ENCODE results near the gene POLE2. TPM values are rescaled to one million over a fixed set of nuclear protein-coding genes. Genes with fewer than 3 reads are reported as not detected.

The POLE2 gene
- total RNA-seq, 1 donor from 2014 or later, result 66.9 TPM

DNA sequence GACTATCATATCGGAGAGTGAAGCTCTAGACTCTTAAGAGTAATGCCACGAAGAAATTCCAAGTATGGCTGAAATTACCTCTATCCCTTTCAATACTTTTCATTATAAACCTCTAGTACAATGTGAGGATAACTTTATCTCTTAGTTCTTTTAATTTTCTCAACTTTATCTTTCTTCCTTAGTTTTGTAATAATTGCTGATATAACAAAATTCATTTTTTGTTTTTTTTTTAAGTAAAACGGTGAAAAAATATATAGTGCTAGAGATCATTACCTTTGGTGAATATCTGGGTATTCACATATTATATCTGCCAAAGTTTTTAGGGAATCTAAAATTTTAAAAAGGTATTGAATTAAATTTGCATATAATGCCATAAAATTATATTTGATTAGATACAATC is 33.5 kb downstream of the POLE2 start:
- Histone ChIP-seq H3K27ac (no peak overlapping the region), H3K36me3 (no peaks in the 10 kb centered on the region), H3K27me3 (no peaks in the 10 kb centered on the region), H3K4me1 (no peaks in the 10 kb centered on the region), H3K9ac (no peak overlapping the region), H3F3A (ENCODE audit: low read depth) (no peaks in the 10 kb centered on the region), H3K4me3 (no peak overlapping the region), H4K20me1 (ENCODE audit: low read depth) (no peaks in the 10 kb centered on the region), H2AFZ (replicated peaks) (no peak overlapping the region), H3K79me2 (ENCODE audit: low read depth) (no peaks in the 10 kb centered on the region), H3K4me2 (no peak overlapping the region), H3K9me3 (ENCODE audit: low read depth) (no peaks in the 10 kb centered on the region)
- Mint-ChIP-seq H3K9me3 (no peaks in the 10 kb centered on the region), H3K36me3 (peaks cover 8% of the 10 kb centered on the region), H3K4me1 (no peaks in the 10 kb centered on the region), H3K4me3 (no peak overlapping the region), H3K27me3 (ENCODE audit: insufficient read depth, low read depth) (peaks cover 3% of the 10 kb centered on the region), H3K27ac (no peak overlapping the region)
- DNase-seq (ENCODE audit: low spot score), result no peak
- TF ChIP-seq EZH2 (IDR thresholded peaks at IDR 0.05) (no peak), EZH2phosphoT487 (IDR thresholded peaks at IDR 0.05) (no peak)
- TF ChIP-seq, protein P1, sequence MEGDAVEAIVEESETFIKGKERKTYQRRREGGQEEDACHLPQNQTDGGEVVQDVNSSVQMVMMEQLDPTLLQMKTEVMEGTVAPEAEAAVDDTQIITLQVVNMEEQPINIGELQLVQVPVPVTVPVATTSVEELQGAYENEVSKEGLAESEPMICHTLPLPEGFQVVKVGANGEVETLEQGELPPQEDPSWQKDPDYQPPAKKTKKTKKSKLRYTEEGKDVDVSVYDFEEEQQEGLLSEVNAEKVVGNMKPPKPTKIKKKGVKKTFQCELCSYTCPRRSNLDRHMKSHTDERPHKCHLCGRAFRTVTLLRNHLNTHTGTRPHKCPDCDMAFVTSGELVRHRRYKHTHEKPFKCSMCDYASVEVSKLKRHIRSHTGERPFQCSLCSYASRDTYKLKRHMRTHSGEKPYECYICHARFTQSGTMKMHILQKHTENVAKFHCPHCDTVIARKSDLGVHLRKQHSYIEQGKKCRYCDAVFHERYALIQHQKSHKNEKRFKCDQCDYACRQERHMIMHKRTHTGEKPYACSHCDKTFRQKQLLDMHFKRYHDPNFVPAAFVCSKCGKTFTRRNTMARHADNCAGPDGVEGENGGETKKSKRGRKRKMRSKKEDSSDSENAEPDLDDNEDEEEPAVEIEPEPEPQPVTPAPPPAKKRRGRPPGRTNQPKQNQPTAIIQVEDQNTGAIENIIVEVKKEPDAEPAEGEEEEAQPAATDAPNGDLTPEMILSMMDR (IDR thresholded peaks at IDR 0.05), result no peak

DNA sequence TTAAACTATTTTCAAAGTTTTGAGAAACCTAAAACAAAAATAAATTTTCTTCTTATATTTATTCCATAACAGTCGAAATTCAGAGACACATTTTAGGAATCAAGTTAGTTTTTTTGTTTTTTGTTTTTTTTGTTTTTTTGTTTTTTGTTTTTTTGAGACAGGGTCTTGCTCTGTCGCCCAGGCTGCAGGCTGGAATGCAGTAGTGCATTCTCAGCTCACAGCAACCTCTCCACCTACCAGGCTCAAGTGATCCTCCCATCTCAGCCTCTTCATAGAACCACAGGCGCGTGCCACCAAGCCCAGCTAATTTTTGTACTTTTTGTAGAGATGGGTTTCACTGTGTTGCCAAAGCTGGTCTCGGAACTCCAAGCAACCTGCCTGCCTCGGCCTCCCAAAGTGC is 34.5 kb downstream of the POLE2 start:
- Mint-ChIP-seq H3K27ac (no peak overlapping the region), H3K27me3 (ENCODE audit: insufficient read depth, low read depth) (peaks cover 3% of the 10 kb centered on the region), H3K4me1 (no peaks in the 10 kb centered on the region), H3K36me3 (peaks cover 10% of the 10 kb centered on the region), H3K4me3 (no peak overlapping the region), H3K9me3 (no peaks in the 10 kb centered on the region)
- Histone ChIP-seq H4K20me1 (ENCODE audit: low read depth) (no peaks in the 10 kb centered on the region), H3K9ac (no peak overlapping the region), H3K27ac (no peak overlapping the region), H3K4me1 (no peaks in the 10 kb centered on the region), H3K36me3 (no peaks in the 10 kb centered on the region), H3K4me2 (no peak overlapping the region), H3K79me2 (ENCODE audit: low read depth) (no peaks in the 10 kb centered on the region), H2AFZ (replicated peaks) (no peak overlapping the region), H3K9me3 (ENCODE audit: low read depth) (no peaks in the 10 kb centered on the region), H3K27me3 (no peaks in the 10 kb centered on the region), H3F3A (ENCODE audit: low read depth) (no peaks in the 10 kb centered on the region), H3K4me3 (no peak overlapping the region)
- DNase-seq (ENCODE audit: low spot score), result no peak
- no peak for TF ChIP-seq EZH2 (IDR thresholded peaks at IDR 0.05)
- no peak for TF ChIP-seq EZH2phosphoT487 (IDR thresholded peaks at IDR 0.05)
- TF ChIP-seq, protein P1 (IDR thresholded peaks at IDR 0.05), result no peak

DNA sequence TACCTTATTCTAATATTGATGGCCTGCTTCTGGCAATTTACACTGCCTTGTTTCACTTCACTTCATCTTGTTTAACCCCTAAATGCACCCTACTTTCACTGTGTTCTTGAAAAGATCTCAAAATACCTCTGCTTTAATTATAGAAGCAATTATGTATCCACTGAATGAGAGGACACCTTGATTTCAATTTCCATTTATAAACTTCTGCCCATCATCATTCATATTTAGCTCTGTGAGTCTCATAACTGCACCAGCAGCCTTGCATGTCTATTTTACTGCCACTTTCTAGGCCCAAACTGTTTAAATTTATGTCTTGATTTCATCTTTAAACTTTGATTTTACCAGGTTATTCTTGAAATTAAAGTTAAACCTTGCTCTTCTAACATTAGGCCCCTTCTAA is 45.9 kb downstream of the POLE2 start:
- H3K36me3 Mint-ChIP-seq, result peaks cover 27% of the 10 kb centered on the region
- TF ChIP-seq, protein P1 (IDR thresholded peaks at IDR 0.05), result no peak
- TF ChIP-seq EZH2 (IDR thresholded peaks at IDR 0.05) (no peak), EZH2phosphoT487 (IDR thresholded peaks at IDR 0.05) (no peak)
- Histone ChIP-seq H3K9me3 (ENCODE audit: low read depth) (no peaks in the 10 kb centered on the region), H3K4me1 (no peaks in the 10 kb centered on the region), H4K20me1 (ENCODE audit: low read depth) (peaks cover 14% of the 10 kb centered on the region), H3K79me2 (ENCODE audit: low read depth) (peaks cover 41% of the 10 kb centered on the region), H3K36me3 (no peaks in the 10 kb centered on the region), H3K9ac (peak overlapping the region; percentile 6), H3K27me3 (no peaks in the 10 kb centered on the region), H3K4me3 (no peak overlapping the region), H3K4me2 (no peak overlapping the region), H3F3A (ENCODE audit: low read depth) (peaks cover 12% of the 10 kb centered on the region), H2AFZ (replicated peaks) (no peak overlapping the region), H3K27ac (peak overlapping the region; percentile 56)
- no peak for DNase-seq (ENCODE audit: low spot score)
- H3K4me1 Mint-ChIP-seq, result peaks cover 3% of the 10 kb centered on the region
- no peak overlapping the region for H3K27ac Mint-ChIP-seq
- no peak overlapping the region for H3K4me3 Mint-ChIP-seq
- peaks cover 3% of the 10 kb centered on the region for H3K27me3 Mint-ChIP-seq (ENCODE audit: insufficient read depth, low read depth)
- H3K9me3 Mint-ChIP-seq, result no peaks in the 10 kb centered on the region

All from neural progenitor cell (in vitro differentiated cells).